ENCODE measurements around the gene PHLDA2.

The PHLDA2 gene

DNA sequence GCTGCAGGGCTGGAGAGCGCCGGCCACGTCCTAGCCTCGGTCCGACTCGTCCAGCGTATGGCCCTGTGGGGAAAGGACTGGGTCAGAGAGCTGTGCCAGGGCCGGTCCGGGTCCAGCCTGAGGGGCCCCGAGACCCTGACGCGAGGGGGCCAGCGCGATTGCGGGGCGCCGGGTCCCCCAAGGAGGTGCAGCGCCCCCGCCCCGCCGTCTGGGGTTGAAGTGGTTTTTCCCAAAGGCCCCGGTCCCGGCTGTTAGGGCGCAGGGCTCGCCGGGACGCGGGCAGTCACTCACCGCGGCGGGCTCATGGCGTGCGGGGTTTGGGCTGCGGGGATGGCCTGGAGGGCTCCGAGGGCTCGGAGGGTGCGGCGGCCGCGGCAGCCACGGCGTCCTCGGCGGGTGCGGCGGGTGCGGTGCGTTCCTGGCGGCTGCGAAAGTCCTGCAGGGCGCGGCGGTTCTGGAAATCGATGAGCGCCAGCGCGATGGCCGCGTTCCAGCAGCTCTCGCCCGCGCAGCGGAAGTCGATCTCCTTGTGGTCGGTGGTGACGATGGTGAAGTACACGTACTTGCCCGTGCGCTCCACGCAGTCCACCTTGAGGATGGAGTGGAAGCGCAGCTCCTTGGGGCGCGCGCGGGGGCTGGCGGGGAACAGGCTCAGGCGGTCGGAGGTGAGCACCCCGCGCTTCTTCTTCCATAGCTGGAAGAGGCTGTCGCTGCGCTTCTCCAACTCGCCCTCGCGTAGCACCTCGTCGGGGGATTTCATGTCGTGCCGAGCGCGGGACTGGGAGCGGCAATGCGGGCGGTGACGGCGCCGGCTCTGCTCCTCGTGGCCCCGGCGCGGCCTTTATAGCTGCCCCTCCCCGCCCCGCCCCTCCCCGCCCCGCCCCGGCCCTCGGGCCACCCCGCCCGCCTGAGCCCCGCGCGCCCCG, at the start of gene PHLDA2:
Gene PHLDA2 (minus strand): TSS at position 816 of the 926 bp plus-strand sequence. CDS start 56 bp downstream, at position 760.
- peak; percentile 66 for DNase-seq (ENCODE audit: extremely low spot score)
- POLR2A ChIA-PET, result interaction anchor here (0.7 to 1.7 kb wide), 9 partner anchors 9 to 129 kb away, joined by 3 to 10 read pairs (median 6); a partner anchor contains a TSS
- CTCF ChIA-PET, result interaction anchor here (0.7 to 1.0 kb wide), 2 partner anchors 26 to 287 kb away, joined by 3 to 4 read pairs; no protein-coding TSS in a partner anchor
- TF ChIP-seq LEF1 (IDR thresholded peaks at IDR 0.05; ENCODE audit: borderline replicate concordance) (no peak), L3MBTL2 (conservative IDR thresholded peaks at IDR 0.05) (peak; percentile 81), TARDBP (IDR thresholded peaks at IDR 0.05) (no peak), SUZ12 (IDR thresholded peaks at IDR 0.05) (no peak)

GRCh38 chr11:2977113-2977512, 47.9 kb upstream of the PHLDA2 start:
- CTCF ChIA-PET, result no interaction called here

GRCh38 chr11:2976294-2977063, 47.3 kb upstream of the PHLDA2 start:
- ChIA-PET POLR2A (interaction anchor here (1.0 kb wide), 1 partner anchor 16 kb away, joined by 5 read pairs; the partner anchor contains the start of gene NAP1L4), CTCF (interaction anchor here (0.8 to 2.3 kb wide), 2 partner anchors 10 to 45 kb away, joined by 4 to 6 read pairs; no protein-coding TSS in a partner anchor)
- TF ChIP-seq CTBP1 (IDR thresholded peaks at IDR 0.05; ENCODE audit: borderline replicate concordance) (no peak), ZNF384 (IDR thresholded peaks at IDR 0.05) (no peak), FOXK2 (IDR thresholded peaks at IDR 0.05) (no peak), TARDBP (IDR thresholded peaks at IDR 0.05) (no peak), ELF4 (IDR thresholded peaks at IDR 0.05) (no peak), BHLHE40 (IDR thresholded peaks at IDR 0.05; ENCODE audit: borderline replicate concordance) (no peak), ARNT (IDR thresholded peaks at IDR 0.05) (no peak), FOXA1 (IDR thresholded peaks at IDR 0.05) (no peak), FOXM1 (IDR thresholded peaks at IDR 0.05; ENCODE audit: borderline replicate concordance) (no peak), SP1 (IDR thresholded peaks at IDR 0.05) (no peak), SUZ12 (IDR thresholded peaks at IDR 0.05) (no peak), HDGF (IDR thresholded peaks at IDR 0.05; ENCODE audit: borderline replicate concordance) (no peak), NFRKB (IDR thresholded peaks at IDR 0.05) (no peak), L3MBTL2 (conservative IDR thresholded peaks at IDR 0.05) (no peak), LEF1 (IDR thresholded peaks at IDR 0.05; ENCODE audit: borderline replicate concordance) (no peak)
- TF ChIP-seq, protein P1, sequence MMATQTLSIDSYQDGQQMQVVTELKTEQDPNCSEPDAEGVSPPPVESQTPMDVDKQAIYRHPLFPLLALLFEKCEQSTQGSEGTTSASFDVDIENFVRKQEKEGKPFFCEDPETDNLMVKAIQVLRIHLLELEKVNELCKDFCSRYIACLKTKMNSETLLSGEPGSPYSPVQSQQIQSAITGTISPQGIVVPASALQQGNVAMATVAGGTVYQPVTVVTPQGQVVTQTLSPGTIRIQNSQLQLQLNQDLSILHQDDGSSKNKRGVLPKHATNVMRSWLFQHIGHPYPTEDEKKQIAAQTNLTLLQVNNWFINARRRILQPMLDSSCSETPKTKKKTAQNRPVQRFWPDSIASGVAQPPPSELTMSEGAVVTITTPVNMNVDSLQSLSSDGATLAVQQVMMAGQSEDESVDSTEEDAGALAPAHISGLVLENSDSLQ (IDR thresholded peaks at IDR 0.05), result no peak
- DNase-seq (ENCODE audit: extremely low spot score), result no peak

More at GRCh38 chr11:2977113-2977512, 47.9 kb upstream of the PHLDA2 start:
- DNase-seq (ENCODE audit: extremely low spot score), result no peak
- TF ChIP-seq SP1 (IDR thresholded peaks at IDR 0.05), result no peak
- TF ChIP-seq FOXA1 (IDR thresholded peaks at IDR 0.05), result no peak
- no peak for TF ChIP-seq L3MBTL2 (conservative IDR thresholded peaks at IDR 0.05)
- TF ChIP-seq ZNF384 (IDR thresholded peaks at IDR 0.05), result no peak
- no peak for TF ChIP-seq FOXM1 (IDR thresholded peaks at IDR 0.05; ENCODE audit: borderline replicate concordance)
- TF ChIP-seq ELF4 (IDR thresholded peaks at IDR 0.05), result no peak
- POLR2A ChIA-PET, result no interaction called here

- peak; percentile 57 for DNase-seq (ENCODE audit: extremely low spot score)
- TF ChIP-seq, protein P1 (IDR thresholded peaks at IDR 0.05), result no peak
- TF ChIP-seq FOXA1 (IDR thresholded peaks at IDR 0.05) (no peak), SUZ12 (IDR thresholded peaks at IDR 0.05) (no peak)
- POLR2A ChIA-PET, result interaction anchor here (1.0 kb wide), 1 partner anchor 16 kb away, joined by 5 read pairs; the partner anchor contains the start of gene NAP1L4
These were observed 46.4 kb upstream of the PHLDA2 start for GRCh38 chr11:2975594-2975993.

DNA sequence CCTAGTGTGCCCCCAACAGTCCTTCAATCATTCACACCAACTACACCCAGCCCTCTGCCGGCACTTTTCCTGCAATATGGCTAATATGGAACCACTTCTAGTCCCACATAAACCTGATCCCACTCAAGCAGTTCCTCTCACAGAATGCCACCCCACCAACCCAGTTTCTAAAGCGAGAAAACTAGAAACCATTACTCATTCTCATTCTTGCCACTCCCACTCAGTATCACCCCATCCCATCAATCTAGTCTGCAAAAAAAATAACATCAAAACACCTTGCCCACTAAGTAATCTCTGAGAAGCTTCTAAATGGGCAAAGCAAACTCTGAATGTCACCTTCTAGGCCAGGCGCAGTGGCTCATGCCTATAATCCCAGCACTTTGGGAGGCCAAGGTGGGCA, 45.1 kb upstream of the PHLDA2 start:
- DNase-seq (ENCODE audit: extremely low spot score), result no peak
- no peak for TF ChIP-seq LEF1 (IDR thresholded peaks at IDR 0.05; ENCODE audit: borderline replicate concordance)
- ChIA-PET CTCF (interaction anchor here (0.7 to 2.3 kb wide), 2 partner anchors 23 to 47 kb away, joined by 4 to 6 read pairs; no protein-coding TSS in a partner anchor), POLR2A (no interaction called here)

More at GRCh38 chr11:2975594-2975993, 46.4 kb upstream of the PHLDA2 start:
- CTCF ChIA-PET, result interaction anchor here (0.8 to 2.3 kb wide), 2 partner anchors 9 to 46 kb away, joined by 4 to 6 read pairs; no protein-coding TSS in a partner anchor

GRCh38 chr11:2968341-2968900, 39.2 kb upstream of the PHLDA2 start:
- POLR2A ChIA-PET, result no interaction called here
- CTCF ChIA-PET, result interaction anchor here (1.6 kb wide), 1 partner anchor 123 kb away, joined by 4 read pairs; no protein-coding TSS in a partner anchor
- TF ChIP-seq ELF4 (IDR thresholded peaks at IDR 0.05) (no peak), CTBP1 (IDR thresholded peaks at IDR 0.05; ENCODE audit: borderline replicate concordance) (no peak), TARDBP (IDR thresholded peaks at IDR 0.05) (no peak), LEF1 (IDR thresholded peaks at IDR 0.05; ENCODE audit: borderline replicate concordance) (no peak)
- no peak for DNase-seq (ENCODE audit: extremely low spot score)

Data from HEK293T (cell line).